Natural killer cell (primary cell): ENCODE measurements around the gene KCTD3. TPM values are rescaled to one million over a fixed set of nuclear protein-coding genes. Genes with fewer than 3 reads are reported as not detected.

Experiments
- ATAC-seq, 3 donors: fragments of 150-1000 bp in 2 of 3; fragments of 200-7000 bp in 1 of 3; cut with Tn5 transposase; 1 replicate in 1 of 3; 2 replicates in 2 of 3; pipeline ENCODE4 v1.10.0; 2021; ENCODE audit warnings: mild to moderate bottlenecking in 2 of 3, moderate library complexity in 2 of 3
- DNase-seq, 2 donors: peaks; one replicate each; pipeline versions ENCODE4 v3.0.0 to v3.0.0-alpha.2; 2013 to 2021; ENCODE audit warnings: mixed read lengths in 1 of 2
- H3K27ac ChIP-seq: one replicate; pipeline ENCODE4 v1.5.1; 2013; ENCODE audit warnings: mild to moderate bottlenecking, low read length
- H3K27me3 ChIP-seq: one replicate; pipeline ENCODE4 v1.6.1; 2013; ENCODE audit warnings: low read length; ENCODE audit not compliant: control insufficient read depth, insufficient read depth
- H3K36me3 ChIP-seq: one replicate; pipeline ENCODE4 v1.6.1; 2013; ENCODE audit warnings: low read length; ENCODE audit not compliant: control insufficient read depth, insufficient read depth
- H3K4me1 ChIP-seq: one replicate; pipeline ENCODE4 v1.6.1; 2013; ENCODE audit warnings: low read length; ENCODE audit not compliant: control insufficient read depth, insufficient read depth
- H3K4me3 ChIP-seq: one replicate; pipeline ENCODE4 v1.5.1; 2013; ENCODE audit warnings: low read length
- H3K9me3 ChIP-seq: one replicate; pipeline ENCODE4 v1.6.1; 2013; ENCODE audit warnings: low read length; ENCODE audit not compliant: control insufficient read depth, insufficient read depth
- H3K27ac Mint-ChIP-seq, 2 donors: one replicate each; pipeline ENCODE4 v1.8.0; 2022; ENCODE audit warnings: mild to moderate bottlenecking in 2 of 2, mixed read lengths in 2 of 2, moderate library complexity in 1 of 2
- H3K27me3 Mint-ChIP-seq, 2 donors: one replicate each; pipeline ENCODE4 v1.8.0; 2022; ENCODE audit warnings: low read depth in 2 of 2, mixed read lengths in 2 of 2
- H3K36me3 Mint-ChIP-seq: one replicate; pipeline ENCODE4 v1.8.0; 2022; ENCODE audit warnings: mixed read lengths
- H3K4me1 Mint-ChIP-seq, 2 donors: one replicate each; pipeline ENCODE4 v1.8.0; 2022; ENCODE audit warnings: mixed read lengths in 2 of 2
- H3K4me3 Mint-ChIP-seq: one replicate; pipeline ENCODE4 v1.8.0; 2022; ENCODE audit warnings: mild to moderate bottlenecking, moderate library complexity, mixed read lengths
- H3K9me3 Mint-ChIP-seq, 2 donors: one replicate each; pipeline ENCODE4 v1.8.0; 2022; ENCODE audit warnings: mixed read lengths in 2 of 2
- WGBS: methylation state at CpG from one replicate; pipeline ENCODE4 v1.1.7; 2013; ENCODE audit warnings: missing lambda C conversion rate; ENCODE audit not compliant: insufficient coverage; 5-methylcytosine and 5-hydroxymethylcytosine counted together
- intact Hi-C: fragments of 100-400 bp; cut with micrococcal nuclease; formaldehyde crosslinking; loops from one replicate; pipeline ENCODE4 v1.14.2; 2022
- total RNA-seq, 4 donors: library from RNA; stranded (reverse); fragments of 120-200 nt in 1 of 4; gene quantifications; one replicate each; pipeline versions ENCODE4 v1.2.3 to v1.2.4, GENCODE V29; 2013 to 2022
- TF ChIP-seq, protein P1 (sequence below): fragments of 200-600 bp; IDR thresholded peaks from one replicate; pipeline ENCODE4 v1.8.0; 2022; ENCODE audit warnings: antibody characterized with exemption

KCTD3 gene
- total RNA-seq, 3 donors from 2014 or later (not counting 1 experiment from before 2014, with no cell fraction given), result 2.1 to 4.5 (median 3.1) TPM

DNA sequence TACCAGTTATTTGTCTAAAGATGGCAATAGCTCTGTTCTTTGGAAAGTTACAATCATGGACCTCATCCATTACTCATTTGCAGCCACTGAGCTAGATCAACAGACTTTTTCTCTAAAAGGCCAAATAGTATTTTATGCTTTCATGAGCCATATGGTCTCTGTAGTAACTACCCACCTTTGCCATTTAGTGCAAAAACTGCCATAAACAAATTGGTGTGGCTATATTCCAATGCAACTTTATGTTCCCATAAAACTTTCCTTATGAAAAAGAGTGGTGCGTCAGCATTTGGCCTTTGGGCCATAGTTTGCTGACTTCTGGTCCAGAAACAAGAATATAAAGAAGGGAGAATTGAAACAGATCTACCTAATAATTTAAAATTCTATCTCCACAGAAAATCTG lies 20.1 kb upstream of the KCTD3 start:
- H3K4me3 Mint-ChIP-seq, result no peak overlapping the region
- intact Hi-C loops, result no loop called here

DNA sequence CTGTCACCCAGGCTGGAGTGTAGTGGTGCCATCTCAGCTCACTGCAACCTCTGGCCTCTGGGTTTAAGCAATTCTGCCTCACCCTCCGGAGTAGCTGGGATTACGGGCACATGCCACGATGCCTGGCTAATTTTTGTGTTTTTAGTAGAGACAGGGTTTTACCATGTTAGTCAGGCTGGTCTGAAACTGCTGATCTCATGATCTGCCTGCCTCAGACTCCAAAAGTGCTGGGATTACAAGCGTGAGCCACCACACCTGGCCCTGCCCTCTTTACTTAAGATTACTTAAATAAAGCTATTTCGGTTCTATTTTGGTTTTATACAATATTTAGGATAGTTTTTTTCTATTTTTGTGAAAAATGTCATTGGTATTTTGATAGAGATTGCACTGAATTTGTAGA lies 15.3 kb upstream of the KCTD3 start:
- Mint-ChIP-seq H3K27ac (no peak overlapping the region), H3K9me3 (peaks cover 4 to 5% of the 10 kb centered on the region in 2 donors), H3K4me1 (no peaks in the 10 kb centered on the region), H3K27me3 (no peaks in the 10 kb centered on the region), H3K36me3 (no peaks in the 10 kb centered on the region), H3K4me3 (no peak overlapping the region)
- Histone ChIP-seq H3K27ac (no peak overlapping the region), H3K4me1 (no peaks in the 10 kb centered on the region), H3K36me3 (no peaks in the 10 kb centered on the region), H3K27me3 (no peaks in the 10 kb centered on the region), H3K9me3 (peaks cover 11% of the 10 kb centered on the region), H3K4me3 (no peak overlapping the region)
- TF ChIP-seq, protein P1, sequence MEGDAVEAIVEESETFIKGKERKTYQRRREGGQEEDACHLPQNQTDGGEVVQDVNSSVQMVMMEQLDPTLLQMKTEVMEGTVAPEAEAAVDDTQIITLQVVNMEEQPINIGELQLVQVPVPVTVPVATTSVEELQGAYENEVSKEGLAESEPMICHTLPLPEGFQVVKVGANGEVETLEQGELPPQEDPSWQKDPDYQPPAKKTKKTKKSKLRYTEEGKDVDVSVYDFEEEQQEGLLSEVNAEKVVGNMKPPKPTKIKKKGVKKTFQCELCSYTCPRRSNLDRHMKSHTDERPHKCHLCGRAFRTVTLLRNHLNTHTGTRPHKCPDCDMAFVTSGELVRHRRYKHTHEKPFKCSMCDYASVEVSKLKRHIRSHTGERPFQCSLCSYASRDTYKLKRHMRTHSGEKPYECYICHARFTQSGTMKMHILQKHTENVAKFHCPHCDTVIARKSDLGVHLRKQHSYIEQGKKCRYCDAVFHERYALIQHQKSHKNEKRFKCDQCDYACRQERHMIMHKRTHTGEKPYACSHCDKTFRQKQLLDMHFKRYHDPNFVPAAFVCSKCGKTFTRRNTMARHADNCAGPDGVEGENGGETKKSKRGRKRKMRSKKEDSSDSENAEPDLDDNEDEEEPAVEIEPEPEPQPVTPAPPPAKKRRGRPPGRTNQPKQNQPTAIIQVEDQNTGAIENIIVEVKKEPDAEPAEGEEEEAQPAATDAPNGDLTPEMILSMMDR, result no peak
- DNase-seq (no peak), ATAC-seq (no peak)
- WGBS, result 88% methylated on average over 5 of the region's 5 CpGs
- intact Hi-C loops, result no loop called here

More for the DNA sequence above, 20.1 kb upstream of the KCTD3 start:
- H3K4me3 ChIP-seq, result no peak overlapping the region
- no peaks in the 10 kb centered on the region for H3K27me3 Mint-ChIP-seq
- ATAC-seq (no peak), DNase-seq (no peak)
- no peaks in the 10 kb centered on the region for H3K36me3 Mint-ChIP-seq
- no peak overlapping the region for H3K27ac ChIP-seq
- TF ChIP-seq, protein P1, result no peak
- no peaks in the 10 kb centered on the region for H3K36me3 ChIP-seq
- no CpG with 5 or more reads among the region's 1 CpG for WGBS
- no peaks in the 10 kb centered on the region for H3K4me1 ChIP-seq
- H3K4me1 Mint-ChIP-seq, result peaks cover 0 to 8% of the 10 kb centered on the region in 2 donors
- peaks cover 3% of the 10 kb centered on the region for H3K9me3 ChIP-seq
- H3K27ac Mint-ChIP-seq, result no peak overlapping the region
- peaks cover 0 to 2% of the 10 kb centered on the region in 2 donors for H3K9me3 Mint-ChIP-seq
- H3K27me3 ChIP-seq, result no peaks in the 10 kb centered on the region

DNA sequence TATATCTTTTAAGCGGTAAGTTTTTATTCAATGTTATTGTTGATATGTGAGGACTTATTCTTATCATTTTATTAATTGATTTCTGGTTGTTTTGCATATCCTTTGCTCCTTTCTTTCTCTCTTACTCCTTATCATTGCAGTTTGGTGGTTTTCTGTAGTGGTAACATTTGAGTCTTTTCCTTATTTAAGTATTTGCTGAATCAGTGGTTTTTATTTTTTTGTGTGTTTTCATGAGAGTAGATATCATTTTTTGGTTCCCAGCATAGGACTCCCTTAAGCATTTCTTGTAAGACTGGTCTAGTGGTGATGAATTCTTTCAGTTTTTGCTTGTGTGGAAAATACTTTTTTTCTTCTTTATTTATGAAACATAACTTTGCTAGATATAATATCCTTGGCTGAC lies 12.2 kb upstream of the KCTD3 start:
- DNase-seq (no peak), ATAC-seq (no peak)
- Histone ChIP-seq H3K4me1 (no peaks in the 10 kb centered on the region), H3K27me3 (no peaks in the 10 kb centered on the region), H3K27ac (no peak overlapping the region), H3K36me3 (no peaks in the 10 kb centered on the region), H3K9me3 (peaks cover 15% of the 10 kb centered on the region), H3K4me3 (no peak overlapping the region)
- TF ChIP-seq, protein P1, result no peak
- Mint-ChIP-seq H3K9me3 (peaks cover 3 to 6% of the 10 kb centered on the region in 2 donors), H3K27me3 (no peaks in the 10 kb centered on the region), H3K4me3 (no peak overlapping the region), H3K4me1 (no peaks in the 10 kb centered on the region), H3K36me3 (no peaks in the 10 kb centered on the region), H3K27ac (no peak overlapping the region)
- WGBS, result no CpG with 5 or more reads among the region's 1 CpG
- intact Hi-C loops, result no loop called here

DNA sequence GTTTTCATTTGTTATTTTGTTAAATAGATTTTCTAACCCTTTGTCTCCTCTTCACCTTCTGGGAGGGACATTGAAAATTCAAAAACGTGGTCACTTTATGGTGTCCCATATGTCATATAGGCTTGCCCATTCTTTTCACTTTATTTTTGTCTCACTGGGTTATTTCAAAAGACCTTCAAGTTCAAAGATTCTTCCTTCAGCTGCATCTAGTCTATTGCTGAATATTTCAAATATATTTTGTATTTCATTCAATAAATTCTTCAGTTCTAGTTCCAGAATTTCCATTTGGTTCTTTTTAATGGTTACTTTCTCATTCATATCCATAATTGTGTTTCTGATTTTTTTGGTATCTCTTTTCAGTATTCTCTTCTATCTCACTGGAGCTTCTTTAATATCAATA lies 11.6 kb upstream of the KCTD3 start:
- peaks cover 3 to 6% of the 10 kb centered on the region in 2 donors for H3K9me3 Mint-ChIP-seq
- H3K4me1 Mint-ChIP-seq, result no peaks in the 10 kb centered on the region
- H3K4me3 ChIP-seq, result no peak overlapping the region
- H3K4me1 ChIP-seq, result no peaks in the 10 kb centered on the region
- no peak overlapping the region for H3K4me3 Mint-ChIP-seq
- no peak for ATAC-seq
- H3K27ac Mint-ChIP-seq, result no peak overlapping the region
- 38% methylated on average over 1 of the region's 1 CpG for WGBS
- H3K27me3 Mint-ChIP-seq, result no peaks in the 10 kb centered on the region
- no peaks in the 10 kb centered on the region for H3K36me3 ChIP-seq
- H3K36me3 Mint-ChIP-seq, result no peaks in the 10 kb centered on the region
- DNase-seq, result no peak
- H3K9me3 ChIP-seq, result peaks cover 15% of the 10 kb centered on the region
- TF ChIP-seq, protein P1, result no peak
- intact Hi-C loops, result no loop called here
- H3K27me3 ChIP-seq, result no peaks in the 10 kb centered on the region
- no peak overlapping the region for H3K27ac ChIP-seq
